GM19351 (cell line): ENCODE data around the gene CHKB.
"Not testable (repeated sequence)": the region's sequence is repeated elsewhere in the genome, so short reads cannot be mapped to it uniquely, and the experiment has no call there.

Experiments used
- ATAC-seq: cut with Tn5 transposase; IDR thresholded peaks from one replicate; pipeline ENCODE4 v1.9.1; 2021; ENCODE audit warnings: mild to moderate bottlenecking, moderate library complexity; ENCODE audit not compliant: unreplicated experiment

Gene CHKB

DNA sequence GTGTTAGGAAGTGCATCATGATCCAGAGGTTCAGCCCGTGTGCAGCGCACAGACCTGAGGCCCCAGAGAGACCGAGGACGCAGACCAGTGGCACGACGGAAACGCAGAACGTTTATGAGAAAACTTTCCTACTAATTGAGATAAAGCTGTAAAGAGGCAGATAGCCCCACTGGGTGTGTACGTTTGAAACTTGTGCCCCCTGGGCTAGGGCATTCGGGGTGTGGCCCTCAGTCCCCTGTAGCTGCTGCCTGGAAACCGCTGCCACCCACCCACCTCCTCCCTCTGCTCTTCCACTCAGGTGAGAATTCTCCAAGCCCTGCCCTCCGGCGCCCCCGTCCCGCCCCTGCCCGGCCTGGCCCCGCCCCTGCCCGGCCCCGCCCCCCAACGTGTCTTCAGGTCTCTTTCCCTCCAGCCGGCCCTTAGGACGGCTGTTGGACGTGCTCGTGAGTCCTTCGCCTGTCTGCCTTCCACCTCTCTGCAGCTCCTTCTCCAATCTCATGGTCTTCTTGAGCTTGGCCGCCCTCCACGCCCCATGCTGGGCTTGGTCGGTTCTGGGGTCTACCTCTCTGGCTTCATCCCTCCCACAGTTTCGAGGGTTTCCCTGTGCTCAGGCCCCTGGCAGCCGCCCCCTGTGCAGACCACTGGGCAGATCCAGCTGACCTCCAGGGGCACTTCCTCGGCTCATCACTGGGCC is 30.0 kb upstream of the CHKB start:
- no peak for ATAC-seq

GRCh38 chr22:50612168-50612527 is 29.5 kb upstream of the CHKB start:
- no peak for ATAC-seq

DNA sequence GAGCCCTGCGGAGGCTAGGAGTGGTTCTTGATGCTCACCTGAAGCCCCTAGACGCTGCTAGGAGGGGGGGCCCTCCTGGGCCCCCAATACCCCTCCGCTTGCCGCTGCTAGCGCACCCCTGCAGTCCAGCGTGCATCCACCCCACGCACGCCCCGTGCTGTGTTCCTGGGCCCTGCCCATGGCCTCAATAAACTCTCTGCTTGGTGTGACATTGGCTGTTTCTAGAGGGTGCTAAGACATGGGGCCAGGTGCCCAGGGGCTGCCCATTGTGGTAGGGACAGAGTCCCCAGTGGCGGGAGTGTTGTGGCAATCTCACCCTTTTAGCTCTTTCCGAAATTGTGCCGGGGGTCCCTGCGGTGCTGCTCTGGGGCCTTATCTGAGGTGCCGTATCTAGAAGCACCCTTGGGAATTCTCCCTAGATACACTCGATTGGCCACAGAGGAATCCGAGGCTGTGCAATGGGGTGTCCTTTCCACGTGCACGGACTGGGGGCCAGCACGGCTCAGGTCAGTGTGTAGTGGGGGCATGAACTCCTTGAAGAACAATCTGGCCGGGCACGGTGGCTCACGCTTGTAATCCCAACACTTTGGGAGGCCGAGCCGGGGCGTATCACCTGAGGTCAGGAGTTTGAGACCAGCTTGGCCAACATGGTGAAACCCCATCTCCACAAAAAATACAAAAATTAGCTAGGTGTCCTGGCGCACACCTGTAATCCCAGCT is 28.9 kb upstream of the CHKB start:
- ATAC-seq: no peak

DNA sequence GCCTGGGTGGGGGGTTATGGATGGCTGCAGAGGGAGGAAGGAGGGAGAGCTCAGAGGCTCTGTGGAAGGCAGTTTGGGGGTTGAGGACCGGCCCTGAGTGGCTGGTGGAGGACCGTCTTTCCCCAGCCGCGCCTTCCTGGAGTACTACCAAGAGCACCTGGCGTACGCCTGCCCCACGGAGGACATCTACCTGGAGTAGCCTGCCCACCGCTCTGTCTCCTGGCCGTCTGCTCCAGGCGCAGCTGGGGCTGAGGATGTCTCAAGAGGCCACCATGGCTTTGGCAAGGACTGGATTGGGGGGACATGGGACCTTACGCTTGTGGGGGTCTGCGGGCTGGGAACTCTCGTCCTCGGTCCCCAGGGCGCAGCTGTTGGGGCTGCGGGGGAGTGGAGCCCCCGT is 27.9 kb upstream of the CHKB start:
- no peak for ATAC-seq

- ATAC-seq: no peak
Observed at GRCh38 chr22:50610041-50610451, 27.4 kb upstream of the CHKB start.

DNA sequence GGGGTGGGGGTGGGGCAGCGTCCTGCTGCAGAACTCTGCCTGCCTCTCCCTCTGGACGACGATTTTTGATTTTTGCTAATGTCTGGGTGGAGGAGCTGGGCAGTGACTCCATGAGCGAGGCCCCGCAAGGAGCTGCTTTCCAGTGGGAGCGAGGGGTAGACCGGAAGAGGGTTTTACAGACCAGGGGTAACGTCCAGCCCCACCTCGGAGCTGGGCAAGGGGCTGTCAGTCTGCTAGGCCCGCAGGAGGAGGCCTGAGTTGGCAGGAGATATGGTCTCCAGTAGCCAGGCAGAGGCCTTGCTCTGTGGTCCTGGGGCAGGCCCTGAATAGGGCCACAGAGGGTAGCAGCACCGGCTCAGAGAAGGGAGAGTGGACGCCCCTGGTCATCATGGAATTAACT is 26.9 kb upstream of the CHKB start:
- no peak for ATAC-seq

GRCh38 chr22:50608996-50609395 is 26.3 kb upstream of the CHKB start:
- ATAC-seq: no peak

- ATAC-seq: not testable (repeated sequence)
Observed at GRCh38 chr22:50608058-50608840, 25.6 kb upstream of the CHKB start.

- no peak for ATAC-seq
Observed at GRCh38 chr22:50607659-50608020, 25.0 kb upstream of the CHKB start.

- no peak for ATAC-seq
Observed at GRCh38 chr22:50606946-50607658, 24.5 kb upstream of the CHKB start.

- no peak for ATAC-seq
Observed at GRCh38 chr22:50606165-50606945, 23.7 kb upstream of the CHKB start.

DNA sequence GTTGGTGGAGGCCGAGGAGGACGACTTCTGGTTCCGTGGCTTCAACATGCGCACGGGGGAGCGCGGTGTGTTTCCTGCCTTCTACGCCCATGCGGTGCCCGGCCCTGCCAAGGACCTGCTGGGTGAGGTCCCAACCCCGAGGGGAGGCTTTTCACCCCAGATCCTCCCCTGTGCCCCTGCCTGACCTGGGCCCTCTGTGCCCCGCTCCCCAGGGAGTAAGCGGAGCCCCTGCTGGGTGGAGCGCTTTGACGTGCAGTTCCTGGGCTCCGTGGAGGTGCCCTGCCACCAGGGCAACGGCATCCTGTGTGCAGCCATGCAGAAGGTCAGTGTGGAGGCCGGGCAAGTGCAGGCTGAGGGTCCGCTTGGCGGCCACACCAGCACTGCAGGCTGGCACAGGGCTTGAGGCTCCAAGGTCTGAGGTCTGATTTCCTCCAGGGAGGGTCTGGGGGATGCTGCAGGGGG is 23.0 kb upstream of the CHKB start:
- ATAC-seq: no peak

- ATAC-seq: no peak
Observed at GRCh38 chr22:50605002-50605612, 22.5 kb upstream of the CHKB start.

GRCh38 chr22:50604256-50605001 is 21.8 kb upstream of the CHKB start:
- ATAC-seq: no peak

GRCh38 chr22:50603511-50604255 is 21.0 kb upstream of the CHKB start:
- ATAC-seq: no peak

GRCh38 chr22:50602338-50602700 is 19.7 kb upstream of the CHKB start:
- no peak for ATAC-seq

- no peak for ATAC-seq
Observed at GRCh38 chr22:50601669-50602337, 19.2 kb upstream of the CHKB start.
